Spleen (tissue), 7 donors: ENCODE results near the gene PCMTD2.

Experiments used
- POLR2A ChIP-seq, 3 donors: fragments of 450-650 bp; IDR thresholded peaks; one replicate each; pipeline ENCODE4 v1.5.1; 2017; ENCODE audit warnings: antibody characterized with exemption in 3 of 3, mild to moderate bottlenecking in 1 of 3
- POLR2AphosphoS5 ChIP-seq, 3 donors: sonication (generic); formaldehyde crosslinking; IDR thresholded peaks; one replicate each; pipeline ENCODE4 v1.5.1; 2017; ENCODE audit warnings: antibody characterized with exemption in 3 of 3
- TF ChIP-seq, protein P1 (sequence below), 11 experiments: fragments of 200-600 bp in 7 of 11; fragments of 450-650 bp in 4 of 11; sonication (generic) in 4 of 11; IDR thresholded peaks in 8 of 11; conservative IDR thresholded peaks in 3 of 11; 1 replicate in 7 of 11; 2 replicates in 4 of 11; pipeline versions ENCODE4 v1.4.0 to v1.8.0; 2016 to 2021; ENCODE audit warnings: antibody characterized with exemption in 11 of 11, inconsistent platforms in 4 of 11, mild to moderate bottlenecking in 1 of 11
- donor health status: DM: no; HTN: no; CAD: no; lungs with moderate emphysema.
- donor health status: DM: no; HTN: no; CAD: no.
- donor health status: DM: no; HTN: no; CAD: no.

DNA sequence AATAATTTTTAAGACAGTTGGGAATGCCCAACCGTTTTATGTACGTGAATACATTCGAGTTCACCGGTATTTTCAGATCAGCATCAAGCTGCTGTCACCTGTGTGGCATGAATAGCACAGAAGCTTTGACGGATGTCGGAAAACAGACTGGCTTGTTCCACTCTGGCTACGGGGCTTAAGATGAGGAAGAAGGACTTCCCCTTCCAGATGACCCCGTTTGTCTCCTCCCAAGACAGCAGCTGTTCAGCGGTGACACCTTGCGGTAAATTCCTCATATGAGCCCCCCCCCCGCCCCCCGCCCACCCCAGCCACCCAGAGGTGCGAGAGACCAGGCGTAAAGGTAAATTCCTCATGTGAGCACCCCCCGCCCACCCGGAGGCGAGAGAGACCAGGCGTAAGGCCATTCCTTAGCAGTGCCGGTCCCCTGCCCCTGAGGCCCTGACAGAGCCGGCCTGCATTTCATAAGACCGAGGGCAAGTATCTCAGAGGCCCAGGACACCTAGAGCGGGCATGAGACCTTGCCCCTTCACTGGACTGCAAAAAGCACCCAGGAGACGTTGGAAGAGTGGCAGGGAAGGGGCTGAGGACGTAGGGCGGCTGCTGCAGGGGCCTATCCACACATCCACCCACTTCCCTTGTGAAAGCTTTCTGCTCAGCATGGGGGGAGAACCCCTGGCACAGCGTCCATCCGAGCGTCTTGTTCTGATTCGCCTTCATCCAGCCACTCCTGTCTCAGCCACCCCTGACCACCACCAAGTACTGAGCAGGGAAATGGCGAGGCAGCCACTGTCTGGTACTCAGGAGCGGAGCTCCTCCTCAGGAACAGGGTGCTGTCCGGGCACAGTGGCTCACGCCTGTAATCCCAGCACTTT, 7.3 kb upstream of the PCMTD2 start:
- no peak for TF ChIP-seq POLR2A (IDR thresholded peaks at IDR 0.05)
- TF ChIP-seq, protein P1, sequence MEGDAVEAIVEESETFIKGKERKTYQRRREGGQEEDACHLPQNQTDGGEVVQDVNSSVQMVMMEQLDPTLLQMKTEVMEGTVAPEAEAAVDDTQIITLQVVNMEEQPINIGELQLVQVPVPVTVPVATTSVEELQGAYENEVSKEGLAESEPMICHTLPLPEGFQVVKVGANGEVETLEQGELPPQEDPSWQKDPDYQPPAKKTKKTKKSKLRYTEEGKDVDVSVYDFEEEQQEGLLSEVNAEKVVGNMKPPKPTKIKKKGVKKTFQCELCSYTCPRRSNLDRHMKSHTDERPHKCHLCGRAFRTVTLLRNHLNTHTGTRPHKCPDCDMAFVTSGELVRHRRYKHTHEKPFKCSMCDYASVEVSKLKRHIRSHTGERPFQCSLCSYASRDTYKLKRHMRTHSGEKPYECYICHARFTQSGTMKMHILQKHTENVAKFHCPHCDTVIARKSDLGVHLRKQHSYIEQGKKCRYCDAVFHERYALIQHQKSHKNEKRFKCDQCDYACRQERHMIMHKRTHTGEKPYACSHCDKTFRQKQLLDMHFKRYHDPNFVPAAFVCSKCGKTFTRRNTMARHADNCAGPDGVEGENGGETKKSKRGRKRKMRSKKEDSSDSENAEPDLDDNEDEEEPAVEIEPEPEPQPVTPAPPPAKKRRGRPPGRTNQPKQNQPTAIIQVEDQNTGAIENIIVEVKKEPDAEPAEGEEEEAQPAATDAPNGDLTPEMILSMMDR (IDR thresholded peaks at IDR 0.05 in 8 of 11, conservative IDR thresholded peaks at IDR 0.05 in 3 of 11), result no peak
- TF ChIP-seq POLR2AphosphoS5 (IDR thresholded peaks at IDR 0.05), result no peak
